ENCODE measurements around the gene SFMBT1.

DNA sequence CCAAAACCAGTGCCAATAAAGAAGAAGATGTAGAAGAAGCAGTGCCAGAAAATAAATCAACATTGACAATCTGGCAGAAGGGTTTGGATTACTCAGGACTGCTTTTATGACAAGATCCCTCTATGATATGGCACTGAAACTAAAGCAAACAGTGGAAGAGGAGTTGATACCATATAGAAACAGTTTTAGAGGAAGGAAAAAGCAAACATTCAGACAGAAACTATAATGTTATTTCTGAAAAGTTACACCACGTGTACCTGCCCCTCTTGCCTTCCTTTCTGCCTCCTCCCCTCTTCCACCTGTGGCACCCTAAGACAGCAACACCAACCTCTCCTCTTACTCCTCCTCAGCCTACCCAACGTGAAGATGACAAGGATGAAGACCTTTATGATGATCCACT is 63.0 kb downstream of the SFMBT1 start:
- no peak for TF ChIP-seq CTCF (IDR thresholded peaks at IDR 0.05)
- TF ChIP-seq POLR2A (IDR thresholded peaks at IDR 0.05) = no peak

All from heart left ventricle (tissue), 13 donors.